ENCODE measurements around the gene ZNF410.
"Not testable (repeated sequence)": the region's sequence is repeated elsewhere in the genome, so short reads cannot be mapped to it uniquely, and the experiment has no call there.

Gene ZNF410

DNA sequence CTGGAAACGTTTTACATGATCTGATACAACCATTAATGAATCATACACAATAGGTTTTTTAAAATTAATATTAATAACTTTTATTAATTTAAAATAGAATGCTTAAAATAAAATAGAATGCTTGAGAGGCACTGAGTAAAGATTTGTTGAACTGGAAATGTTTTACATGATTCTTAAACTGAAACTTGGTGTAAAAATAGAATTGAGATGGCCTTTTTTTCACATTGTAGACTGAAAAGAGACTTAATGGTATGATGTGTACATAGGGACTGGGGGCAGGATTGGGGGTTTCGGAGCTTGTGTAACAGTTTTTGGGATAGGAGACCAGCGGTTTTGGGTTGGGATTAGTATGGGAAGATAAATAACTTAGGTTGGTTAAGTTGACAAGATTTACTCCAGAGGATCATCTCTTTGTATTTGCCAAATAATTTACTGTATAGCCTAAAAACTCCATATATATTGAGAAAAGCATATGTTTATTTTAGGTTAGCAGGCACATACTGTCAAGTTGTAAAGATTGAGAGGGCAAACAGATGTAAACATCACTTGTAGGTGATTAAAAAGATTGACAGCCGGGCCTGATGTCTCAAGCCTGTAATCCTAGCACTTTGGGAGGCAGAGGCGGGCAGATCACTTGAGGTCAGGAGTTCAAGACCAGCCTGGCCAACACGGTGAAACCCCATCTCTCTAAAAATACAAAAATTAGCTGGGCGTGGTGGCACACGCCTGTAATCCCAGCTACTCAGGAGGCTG lies 2.0 kb upstream of the ZNF410 start:
- no peak for DNase-seq (ENCODE audit: extremely low read depth in 1 of 2, low read depth in 1 of 2)

DNA sequence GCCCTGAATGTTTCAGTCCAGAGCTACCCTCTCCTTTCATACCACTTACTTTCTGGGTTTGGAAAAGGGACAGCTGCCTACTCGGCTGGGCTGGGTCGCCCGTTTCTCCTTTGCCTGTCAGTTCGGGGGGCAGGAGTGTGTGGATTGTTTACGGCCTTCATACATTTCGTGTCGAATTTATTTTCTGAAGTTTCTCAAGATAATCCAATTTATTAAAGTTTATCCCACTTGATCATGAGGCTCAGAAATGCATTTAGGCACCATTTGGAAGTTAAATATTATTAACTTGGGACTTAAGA lies 608 bp downstream of the ZNF410 start:
- peak in 1 of 2 donors; percentile 0 for DNase-seq (ENCODE audit: extremely low read depth in 1 of 2, low read depth in 1 of 2)

DNA sequence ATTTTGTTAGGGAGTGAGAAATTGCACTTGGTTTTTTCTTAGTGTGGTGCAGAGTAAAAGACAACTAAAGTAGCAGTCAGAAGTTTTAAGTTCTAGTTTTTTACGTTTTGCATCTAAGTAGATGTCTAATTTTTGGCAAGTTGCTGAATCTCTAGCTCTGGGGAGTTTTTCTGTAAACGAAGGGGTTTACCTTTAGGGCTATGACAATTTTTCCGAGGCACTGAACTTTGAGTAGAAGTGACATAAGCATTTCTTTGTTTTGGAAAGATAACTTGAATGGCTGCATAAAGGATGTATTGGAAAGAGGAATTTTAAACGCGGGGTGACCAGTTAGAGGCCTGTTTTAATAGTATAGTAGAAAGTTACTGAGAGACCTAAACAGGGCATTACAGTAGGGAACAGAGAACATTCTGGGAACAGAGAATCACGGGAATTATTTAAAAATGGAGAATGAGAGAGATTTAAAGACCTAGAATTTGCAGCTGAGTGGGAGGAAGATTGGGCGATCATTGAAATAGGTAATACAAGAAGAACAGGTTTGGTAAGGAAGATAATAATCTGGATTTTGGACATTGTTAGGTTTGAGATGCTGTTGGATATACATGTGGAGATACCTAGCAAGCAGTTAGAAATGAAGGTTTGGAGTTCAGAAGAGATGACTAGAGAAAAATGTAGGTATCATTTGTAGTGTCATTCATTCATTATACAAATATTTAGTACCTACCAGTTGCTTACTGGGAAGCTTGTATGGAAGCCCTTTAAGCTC lies 1.2 kb downstream of the ZNF410 start:
- DNase-seq (ENCODE audit: extremely low read depth in 1 of 2, low read depth in 1 of 2): no peak

DNA sequence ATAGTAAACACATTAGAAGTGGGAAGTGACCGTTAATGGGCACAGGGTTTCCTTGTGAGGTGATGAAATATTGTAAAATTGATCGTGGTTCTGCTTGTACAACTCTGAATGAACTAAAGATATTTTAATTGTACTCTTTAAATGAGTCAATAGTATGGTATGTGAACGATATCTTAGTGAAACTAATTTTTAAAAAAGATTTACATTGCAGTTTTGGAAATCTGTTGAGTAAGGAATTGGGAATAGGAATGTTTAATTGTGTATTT lies 1.7 kb downstream of the ZNF410 start:
- DNase-seq (ENCODE audit: extremely low read depth in 1 of 2, low read depth in 1 of 2): no peak

DNA sequence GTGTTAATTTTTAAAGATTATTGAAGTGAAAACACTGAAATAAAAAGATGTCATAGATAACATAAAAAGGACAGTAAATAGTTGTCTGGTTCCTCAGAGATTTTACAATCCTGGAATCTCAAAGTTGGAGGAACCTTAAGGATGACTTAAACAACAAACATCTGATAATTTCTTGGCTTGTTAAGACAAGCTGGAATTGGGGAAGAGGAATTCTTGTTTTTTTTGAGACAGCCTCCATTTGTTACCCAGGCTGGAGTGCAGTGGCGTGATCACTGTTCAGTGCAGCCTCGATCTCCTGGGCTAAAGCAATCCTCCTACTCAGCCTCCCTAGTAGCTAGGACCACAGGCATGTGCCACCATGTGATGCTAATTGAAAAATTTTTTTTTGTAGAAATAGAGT lies 2.3 kb downstream of the ZNF410 start:
- DNase-seq (ENCODE audit: extremely low read depth in 1 of 2, low read depth in 1 of 2): no peak

DNA sequence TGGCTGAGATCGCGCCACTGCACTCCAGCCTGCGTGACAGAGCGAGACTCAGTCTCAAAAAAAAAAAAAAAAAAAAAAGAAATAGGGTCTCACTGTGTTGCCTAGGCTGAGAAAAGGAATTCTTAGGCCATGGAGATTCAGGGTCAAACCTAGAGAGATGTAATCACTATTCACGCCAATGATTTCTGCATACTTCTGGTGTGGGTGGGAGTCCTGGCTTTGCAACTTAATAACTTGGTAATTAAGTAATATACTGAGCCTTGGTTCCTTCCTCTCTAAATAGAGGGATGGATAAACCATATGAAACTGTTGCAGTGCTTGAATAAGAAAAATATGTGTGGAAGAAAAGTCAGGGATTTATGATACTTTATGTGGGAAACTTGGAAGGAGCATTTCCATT lies 2.7 kb downstream of the ZNF410 start:
- no peak for DNase-seq (ENCODE audit: extremely low read depth in 1 of 2, low read depth in 1 of 2)

DNA sequence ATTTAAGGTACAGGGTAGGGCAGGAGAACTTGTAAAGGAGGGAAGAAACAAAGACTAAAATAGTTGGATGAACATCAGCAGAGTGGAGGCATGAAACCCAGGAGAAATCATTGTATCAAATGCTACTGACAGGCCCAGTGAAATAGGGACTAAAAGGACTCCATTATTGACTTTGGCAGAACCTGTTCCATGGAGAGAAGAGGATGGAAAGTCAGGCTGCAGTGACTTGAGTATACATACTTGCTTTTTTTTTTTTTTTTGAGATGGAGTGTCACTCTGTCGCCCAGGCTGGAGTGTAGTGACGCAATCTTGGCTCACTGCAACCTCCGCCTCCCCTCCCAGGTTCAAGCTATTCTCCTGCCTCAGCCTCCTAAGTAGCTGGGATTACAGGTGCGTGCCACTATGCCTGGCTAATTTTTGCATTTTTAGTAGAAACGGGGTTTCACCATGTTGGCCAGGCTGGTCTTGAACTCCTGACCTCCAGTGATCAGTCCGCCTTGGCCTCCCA lies 7.6 kb downstream of the ZNF410 start:
- DNase-seq (ENCODE audit: extremely low read depth in 1 of 2, low read depth in 1 of 2): not testable (repeated sequence)

DNA sequence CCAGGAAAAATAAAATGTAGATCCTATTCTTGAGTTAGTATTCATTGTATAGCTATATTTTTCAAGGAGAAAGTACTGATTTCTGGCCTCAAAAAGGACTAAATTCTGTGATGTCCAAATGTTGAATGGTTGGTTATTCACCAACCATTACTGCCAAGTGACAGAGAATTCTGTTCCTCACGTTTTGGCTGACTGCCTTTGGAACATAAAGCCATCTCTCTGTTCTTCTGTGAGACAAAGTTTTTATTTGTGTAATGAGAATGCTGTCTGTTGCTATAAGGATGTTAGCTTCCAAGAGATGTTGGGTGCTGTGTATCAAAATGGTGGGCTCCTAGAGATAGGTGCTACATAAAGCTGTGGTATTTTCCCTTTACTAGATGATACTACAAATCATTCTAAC lies 9.3 kb downstream of the ZNF410 start:
- no peak for DNase-seq (ENCODE audit: extremely low read depth in 1 of 2, low read depth in 1 of 2)

DNA sequence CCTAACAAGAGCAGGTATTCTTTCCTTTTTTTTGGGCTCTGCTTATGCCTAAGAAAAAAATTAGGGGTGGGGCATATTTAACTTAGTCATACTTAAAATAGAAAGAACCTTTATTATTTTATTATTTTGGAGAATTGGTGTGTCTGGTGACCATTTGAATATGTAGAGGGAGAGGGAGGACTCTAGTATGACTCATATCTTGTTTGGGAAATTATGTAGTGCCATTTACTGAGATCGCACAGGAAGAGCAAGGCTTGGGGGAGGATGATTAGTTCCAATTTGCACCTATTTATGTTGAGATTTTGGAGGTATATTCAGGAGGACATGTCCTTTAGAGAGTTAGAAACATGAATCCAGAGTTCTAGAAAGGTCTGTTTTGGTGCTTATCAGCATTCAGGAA lies 9.9 kb downstream of the ZNF410 start:
- DNase-seq (ENCODE audit: extremely low read depth in 1 of 2, low read depth in 1 of 2): no peak

DNA sequence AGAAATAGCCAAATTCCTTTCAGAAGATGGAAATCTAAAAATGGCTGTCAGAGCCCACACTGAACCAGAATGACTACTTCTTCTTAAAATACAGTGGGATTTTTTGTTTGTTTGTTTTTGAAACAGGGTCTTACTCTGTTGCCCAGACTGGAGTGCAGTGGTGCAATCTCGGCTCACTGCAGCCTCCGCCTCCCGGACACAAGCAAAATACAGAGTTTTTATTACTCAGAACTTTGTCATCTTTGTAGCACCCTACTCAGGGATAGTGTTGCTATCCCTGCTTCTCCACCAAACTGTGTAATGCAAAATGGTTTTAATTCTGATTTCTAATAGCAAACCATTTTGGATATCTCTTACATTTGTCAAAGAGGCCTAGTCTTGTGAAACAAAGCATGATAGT lies 16.4 kb downstream of the ZNF410 start:
- no peak for DNase-seq (ENCODE audit: extremely low read depth in 1 of 2, low read depth in 1 of 2)

DNA sequence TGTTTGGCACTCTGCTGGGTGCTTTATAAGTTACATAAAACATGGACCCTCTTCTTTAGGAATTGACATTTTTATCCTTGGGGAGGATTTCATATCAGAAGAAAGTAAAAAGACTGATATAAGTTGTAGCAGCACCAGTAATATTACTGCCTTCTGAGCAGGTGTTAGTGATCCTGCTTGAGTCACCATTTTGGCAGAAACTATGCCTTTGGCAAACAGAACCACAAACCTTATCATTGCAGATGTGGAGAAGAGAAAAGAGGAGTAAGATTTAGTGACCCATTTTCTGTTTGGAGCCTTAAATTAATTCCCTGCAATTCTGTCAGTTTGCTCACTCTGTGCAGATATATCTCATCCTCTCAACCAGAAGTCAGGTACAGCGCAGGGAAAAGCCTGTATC lies 23.0 kb downstream of the ZNF410 start:
- DNase-seq (ENCODE audit: extremely low read depth in 1 of 2, low read depth in 1 of 2): no peak

DNA sequence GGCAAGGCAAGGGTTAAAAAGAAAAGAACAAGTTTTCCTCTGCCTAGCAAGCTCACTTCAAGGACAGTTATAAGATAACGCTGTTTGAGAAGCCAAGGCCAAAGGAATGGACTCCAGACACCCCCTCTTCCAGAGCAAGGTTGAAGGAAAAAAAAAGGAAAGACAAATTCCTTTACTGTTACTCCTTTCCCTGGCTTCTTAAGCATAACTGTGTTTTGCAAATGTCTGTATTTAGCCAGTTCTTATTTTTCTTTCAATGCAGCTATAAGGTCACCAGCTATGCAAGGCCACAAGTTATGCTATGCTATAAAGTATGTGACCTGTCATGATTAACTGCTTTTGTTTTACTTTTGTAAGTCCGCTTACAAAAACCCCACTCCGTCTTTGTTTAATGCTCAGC lies 26.6 kb downstream of the ZNF410 start:
- no peak for DNase-seq (ENCODE audit: extremely low read depth in 1 of 2, low read depth in 1 of 2)

DNA sequence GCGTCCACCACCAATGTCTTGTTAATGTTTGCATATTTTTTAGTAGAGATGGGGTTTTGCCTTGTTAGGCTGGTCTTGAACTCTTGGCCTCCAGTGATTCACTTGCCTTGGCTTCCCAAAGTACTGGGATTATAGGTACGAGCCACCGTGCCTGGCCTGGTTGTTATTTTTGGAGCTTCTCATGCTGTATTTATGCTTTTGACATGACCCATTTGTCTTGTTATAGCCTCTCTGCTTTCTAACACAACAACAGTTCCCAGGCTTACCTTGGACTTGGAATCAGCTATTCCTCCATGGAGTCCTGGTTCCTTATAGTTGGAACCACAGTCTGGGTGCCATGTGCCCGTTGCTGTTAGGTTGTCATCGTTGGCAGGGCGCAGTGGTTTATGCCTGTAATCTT lies 29.7 kb downstream of the ZNF410 start:
- DNase-seq (ENCODE audit: extremely low read depth in 1 of 2, low read depth in 1 of 2): no peak

DNA sequence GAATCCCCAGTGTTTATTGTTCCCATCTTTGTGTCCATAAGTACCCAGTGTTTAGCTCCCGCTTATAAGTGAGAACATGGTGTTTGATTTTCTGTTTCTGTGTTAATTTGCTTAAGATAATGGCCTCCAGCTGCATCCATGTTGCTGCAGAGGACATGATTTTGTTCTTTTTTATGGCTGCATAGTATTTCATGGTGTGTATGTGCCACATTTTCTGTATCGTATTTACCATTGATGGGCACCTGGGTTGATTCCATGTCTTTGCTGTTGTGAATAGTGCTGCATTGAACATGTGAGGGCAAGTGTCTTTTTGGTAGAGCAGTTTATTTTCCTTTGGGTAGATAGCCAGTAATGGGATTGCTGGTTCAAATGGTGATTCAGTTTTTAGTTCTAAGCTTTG lies 32.8 kb downstream of the ZNF410 start:
- DNase-seq (ENCODE audit: extremely low read depth in 1 of 2, low read depth in 1 of 2): not testable (repeated sequence)

DNA sequence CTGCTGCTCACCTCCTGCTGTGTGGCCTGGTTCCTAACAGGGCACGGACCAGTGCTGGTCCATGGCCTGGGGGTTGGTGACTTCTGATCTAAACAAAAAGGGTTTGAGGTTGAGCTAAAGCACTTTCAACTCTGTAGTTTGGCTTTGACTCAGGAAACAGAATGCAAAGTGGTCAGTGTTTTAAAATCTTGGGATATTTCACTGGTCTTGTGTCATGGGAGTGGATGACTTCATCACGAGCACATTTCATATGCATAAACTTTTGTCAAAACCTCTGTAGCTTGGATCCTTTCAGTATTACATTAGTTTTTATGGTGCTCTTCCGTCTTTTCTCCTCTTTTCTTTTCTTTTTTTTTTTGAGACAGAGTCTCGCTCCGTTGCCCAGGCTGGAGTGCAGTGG lies 37.7 kb downstream of the ZNF410 start:
- DNase-seq (ENCODE audit: extremely low read depth in 1 of 2, low read depth in 1 of 2): no peak

DNA sequence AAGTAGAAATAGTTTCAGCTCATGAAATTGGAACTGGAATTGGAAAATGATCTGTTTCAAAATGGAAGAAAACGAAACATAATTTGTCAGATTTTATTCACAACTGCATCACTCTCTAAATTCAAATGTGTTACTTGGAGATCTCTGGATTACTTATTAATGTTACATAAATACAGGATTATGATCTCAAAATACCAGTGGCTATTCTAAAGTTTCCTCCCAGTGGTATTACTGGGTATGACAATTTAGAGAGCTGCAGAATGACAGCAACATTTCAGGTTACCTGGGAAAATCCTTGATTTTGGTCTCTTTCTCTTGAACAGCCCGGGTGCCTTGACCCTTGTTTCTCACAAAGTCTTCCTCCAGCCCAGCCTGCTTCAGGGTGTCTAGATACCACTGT lies 49.0 kb downstream of the ZNF410 start:
- no peak for DNase-seq (ENCODE audit: extremely low read depth in 1 of 2, low read depth in 1 of 2)

DNA sequence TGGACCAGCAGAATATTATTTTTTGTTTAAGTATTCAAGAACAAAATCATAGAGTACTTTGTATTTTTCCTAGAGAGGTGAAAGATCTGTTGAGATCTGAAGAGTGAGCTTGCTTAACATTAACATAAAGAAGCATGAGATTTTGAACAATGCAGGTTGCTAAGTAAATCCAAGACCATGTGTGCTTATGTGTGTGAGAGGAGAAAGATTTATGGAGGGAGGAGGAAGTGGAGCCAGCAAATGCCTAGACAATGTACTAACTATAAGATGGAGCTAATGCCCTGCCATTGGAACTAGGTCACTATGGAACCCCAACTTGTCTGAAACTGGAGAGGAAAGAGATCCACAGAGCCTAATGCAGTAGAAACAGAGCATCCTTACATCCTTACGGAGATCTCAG lies 49.9 kb downstream of the ZNF410 start:
- DNase-seq (ENCODE audit: extremely low read depth in 1 of 2, low read depth in 1 of 2): no peak

DNA sequence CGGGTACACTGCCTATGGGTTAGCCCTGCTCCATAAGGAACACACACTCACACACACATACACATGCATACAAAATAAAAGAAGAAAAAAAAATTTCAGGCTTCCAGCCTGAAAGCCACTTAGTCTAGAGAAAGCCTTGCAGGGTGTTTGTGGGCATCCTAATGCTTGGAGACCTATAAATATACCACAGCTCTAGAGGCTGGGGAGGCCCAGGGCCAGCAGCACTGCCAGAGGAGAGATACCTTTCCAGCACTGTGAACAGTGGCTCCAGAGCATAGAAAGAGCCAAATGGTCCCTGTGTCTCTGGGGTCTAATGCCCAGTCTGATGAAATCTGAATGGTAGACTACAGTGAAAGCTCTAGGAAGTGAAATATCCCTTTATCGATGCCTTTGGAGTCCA lies 50.4 kb downstream of the ZNF410 start:
- no peak for DNase-seq (ENCODE audit: extremely low read depth in 1 of 2, low read depth in 1 of 2)

DNA sequence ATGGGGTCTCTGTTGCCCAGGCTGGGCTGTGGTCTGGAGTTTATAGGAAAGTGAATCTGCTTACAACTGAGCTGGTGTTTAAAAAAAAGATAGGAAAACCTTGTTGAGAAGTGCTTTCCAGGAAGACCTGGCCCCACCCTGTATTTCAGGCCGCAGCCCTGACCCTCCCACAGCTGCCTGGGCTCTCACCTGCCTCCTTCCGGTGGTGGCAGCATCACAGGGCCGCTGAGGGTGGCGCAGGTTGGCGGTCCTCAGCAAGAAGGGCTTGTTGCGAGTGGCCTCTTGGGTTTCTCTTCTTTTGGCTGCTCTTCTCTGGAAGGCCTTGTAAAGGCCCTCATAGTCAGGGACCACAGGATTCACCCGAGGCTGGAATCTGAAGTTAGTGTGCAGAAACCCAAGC lies 55.5 kb downstream of the ZNF410 start:
- no peak for DNase-seq (ENCODE audit: extremely low read depth in 1 of 2, low read depth in 1 of 2)

DNA sequence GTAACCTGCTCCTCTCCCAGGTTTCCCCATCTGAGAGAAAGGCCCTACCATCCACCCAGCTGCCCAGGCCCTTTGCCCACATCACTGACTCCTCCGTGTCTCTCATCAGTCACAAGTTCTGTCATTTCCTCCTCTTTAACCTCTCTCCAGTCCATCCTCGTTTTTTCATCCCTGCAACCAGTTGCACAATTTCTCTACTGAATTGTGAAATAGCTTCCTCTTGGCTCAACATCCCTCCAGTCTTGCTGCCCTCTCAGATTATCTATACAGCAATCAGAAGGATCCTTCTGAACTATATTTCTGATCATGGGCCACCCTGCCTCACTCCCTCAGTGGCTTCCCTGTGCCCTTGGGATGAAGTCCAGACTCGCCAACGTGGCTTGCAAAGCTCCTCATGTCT lies 56.4 kb downstream of the ZNF410 start:
- no peak for DNase-seq (ENCODE audit: extremely low read depth in 1 of 2, low read depth in 1 of 2)

DNA sequence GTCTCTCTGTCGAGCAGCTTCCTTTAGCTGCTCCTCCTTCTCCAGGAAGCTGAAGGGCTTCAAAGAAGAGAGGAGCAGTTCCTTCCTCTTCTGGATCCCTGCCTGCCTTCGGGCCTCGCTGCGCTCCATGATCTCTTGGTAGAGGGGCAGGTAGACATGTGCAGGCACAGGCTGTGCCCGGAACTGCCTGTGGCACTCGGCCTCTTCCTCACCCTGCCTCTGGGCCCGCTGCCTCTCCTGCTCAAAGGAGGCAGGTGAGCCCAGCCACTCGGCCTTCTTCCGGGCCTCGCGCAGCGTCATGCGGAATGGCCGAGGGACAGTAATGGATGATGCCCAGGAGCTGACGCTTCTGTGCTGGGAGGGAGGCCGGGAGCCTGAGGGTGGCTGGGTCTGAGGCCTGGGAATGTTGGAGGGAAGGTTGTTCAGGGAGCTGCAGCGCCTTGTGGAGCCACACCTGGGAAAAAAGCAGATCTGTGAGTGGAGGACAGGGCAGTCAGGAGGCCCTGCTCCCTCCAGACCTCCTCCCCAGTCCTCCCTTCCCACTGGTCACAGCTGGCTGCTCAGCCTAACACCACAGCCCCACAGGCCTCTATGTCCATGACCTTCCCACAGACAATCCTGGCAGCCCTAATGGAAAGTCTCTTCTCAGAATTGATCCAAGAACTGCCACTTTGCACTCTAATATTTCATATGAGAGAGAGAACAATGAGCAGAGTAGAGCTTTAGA lies 57.9 kb downstream of the ZNF410 start:
- DNase-seq (ENCODE audit: extremely low read depth in 1 of 2, low read depth in 1 of 2): no peak

DNA sequence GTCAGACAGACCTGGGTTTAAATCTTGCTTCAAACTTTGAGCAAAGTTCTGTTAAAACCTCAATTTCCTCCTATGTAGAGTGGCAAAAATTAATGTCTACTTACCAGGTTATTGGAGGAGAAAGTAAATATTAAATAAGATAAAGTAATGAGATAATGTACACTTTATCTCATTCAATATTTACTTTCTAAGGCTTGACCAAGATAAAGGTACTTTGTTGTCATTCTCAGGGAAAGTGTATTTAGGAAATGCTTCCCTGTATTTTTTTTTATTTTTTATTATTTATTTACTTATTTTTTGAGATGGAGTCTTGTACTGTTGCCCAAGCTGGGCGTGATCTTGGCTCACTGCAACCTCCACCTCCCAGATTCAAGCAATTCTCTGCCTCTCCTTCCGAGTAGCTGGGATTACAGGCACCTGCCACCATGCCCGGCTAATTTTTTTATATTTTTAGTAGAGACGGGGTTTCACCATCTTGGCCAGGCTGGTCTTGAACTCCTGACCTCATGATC lies 58.6 kb downstream of the ZNF410 start:
- DNase-seq (ENCODE audit: extremely low read depth in 1 of 2, low read depth in 1 of 2): no peak

Measured in stimulated activated CD8-positive, alpha-beta memory T cell treated with anti-CD3 and anti-CD28 coated beads, Interleukin-7, amount 100 ng/mL, for 48 hours (primary cell).